Activated T-helper 9 cell treated with anti-CD3 and anti-CD28 coated beads, Interleukin-2, amount 50 U/mL, for 16 hours (primary cell): ENCODE results near the gene HINFP.

Experiments
- DNase-seq: peaks from one replicate; pipeline ENCODE4 v3.0.0-alpha.2; 2020; ENCODE audit warnings: low read depth

Gene HINFP, protein sequence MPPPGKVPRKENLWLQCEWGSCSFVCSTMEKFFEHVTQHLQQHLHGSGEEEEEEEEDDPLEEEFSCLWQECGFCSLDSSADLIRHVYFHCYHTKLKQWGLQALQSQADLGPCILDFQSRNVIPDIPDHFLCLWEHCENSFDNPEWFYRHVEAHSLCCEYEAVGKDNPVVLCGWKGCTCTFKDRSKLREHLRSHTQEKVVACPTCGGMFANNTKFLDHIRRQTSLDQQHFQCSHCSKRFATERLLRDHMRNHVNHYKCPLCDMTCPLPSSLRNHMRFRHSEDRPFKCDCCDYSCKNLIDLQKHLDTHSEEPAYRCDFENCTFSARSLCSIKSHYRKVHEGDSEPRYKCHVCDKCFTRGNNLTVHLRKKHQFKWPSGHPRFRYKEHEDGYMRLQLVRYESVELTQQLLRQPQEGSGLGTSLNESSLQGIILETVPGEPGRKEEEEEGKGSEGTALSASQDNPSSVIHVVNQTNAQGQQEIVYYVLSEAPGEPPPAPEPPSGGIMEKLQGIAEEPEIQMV

DNA sequence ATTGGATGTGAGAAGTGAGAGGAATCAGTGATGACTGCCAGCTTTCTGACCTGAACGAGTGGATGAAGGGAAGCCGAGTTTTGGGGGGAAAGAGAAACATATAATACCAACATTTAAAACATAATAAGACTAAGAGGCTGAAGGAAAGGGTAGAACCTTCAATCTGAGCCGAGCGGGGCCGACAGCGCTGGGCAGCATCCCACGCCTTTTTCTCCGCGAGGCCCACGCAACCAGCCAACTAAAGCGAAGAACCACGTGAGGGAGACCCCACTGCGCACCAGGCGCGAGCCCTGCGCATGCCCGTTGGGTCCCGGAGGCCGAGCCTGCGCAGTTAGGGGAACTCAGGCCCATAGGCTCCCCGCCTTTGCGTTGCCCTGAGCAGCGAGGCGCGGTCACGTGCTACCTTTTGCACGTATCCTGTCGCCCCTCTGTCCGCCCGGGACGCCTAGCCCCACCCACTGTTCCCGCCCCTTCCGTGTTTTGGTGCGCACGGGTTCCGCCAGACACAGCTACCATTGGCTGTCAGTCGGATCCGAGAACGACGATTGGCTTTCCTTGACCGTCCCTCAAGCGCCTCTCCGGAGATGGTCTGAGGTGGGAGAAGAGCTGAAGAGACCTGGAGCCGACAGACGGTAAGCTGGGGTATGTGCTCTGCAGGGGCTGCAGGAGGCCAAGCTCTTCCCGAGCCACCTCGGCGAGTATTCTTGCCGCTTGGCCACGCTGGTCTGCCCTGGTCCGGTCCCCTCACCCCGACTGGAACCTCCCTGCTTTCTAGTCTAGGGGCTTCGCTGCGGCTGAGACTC, at the start of gene HINFP:
TSS of gene HINFP (plus strand) at position 573 of the 803 bp plus-strand sequence. CDS start 5,365 bp downstream, outside the sequence.
- DNase-seq = peak; percentile 100

DNA sequence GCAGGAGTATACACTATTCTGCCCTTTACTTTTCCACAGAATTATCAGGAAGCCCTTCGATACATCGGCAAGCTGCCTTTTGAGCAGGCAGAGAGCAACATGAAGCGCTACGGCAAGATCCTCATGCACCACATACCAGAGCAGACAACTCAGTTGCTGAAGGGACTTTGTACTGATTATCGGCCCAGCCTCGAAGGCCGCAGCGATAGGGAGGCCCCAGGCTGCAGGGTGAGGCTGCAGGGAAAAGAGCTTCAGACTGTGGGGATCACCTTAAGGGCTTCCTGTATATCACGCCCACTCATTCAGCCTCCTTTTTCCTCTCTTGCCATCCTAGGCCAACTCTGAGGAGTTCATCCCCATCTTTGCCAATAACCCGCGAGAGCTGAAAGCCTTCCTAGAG, 43.5 kb upstream of the HINFP start:
- no peak for DNase-seq

DNA sequence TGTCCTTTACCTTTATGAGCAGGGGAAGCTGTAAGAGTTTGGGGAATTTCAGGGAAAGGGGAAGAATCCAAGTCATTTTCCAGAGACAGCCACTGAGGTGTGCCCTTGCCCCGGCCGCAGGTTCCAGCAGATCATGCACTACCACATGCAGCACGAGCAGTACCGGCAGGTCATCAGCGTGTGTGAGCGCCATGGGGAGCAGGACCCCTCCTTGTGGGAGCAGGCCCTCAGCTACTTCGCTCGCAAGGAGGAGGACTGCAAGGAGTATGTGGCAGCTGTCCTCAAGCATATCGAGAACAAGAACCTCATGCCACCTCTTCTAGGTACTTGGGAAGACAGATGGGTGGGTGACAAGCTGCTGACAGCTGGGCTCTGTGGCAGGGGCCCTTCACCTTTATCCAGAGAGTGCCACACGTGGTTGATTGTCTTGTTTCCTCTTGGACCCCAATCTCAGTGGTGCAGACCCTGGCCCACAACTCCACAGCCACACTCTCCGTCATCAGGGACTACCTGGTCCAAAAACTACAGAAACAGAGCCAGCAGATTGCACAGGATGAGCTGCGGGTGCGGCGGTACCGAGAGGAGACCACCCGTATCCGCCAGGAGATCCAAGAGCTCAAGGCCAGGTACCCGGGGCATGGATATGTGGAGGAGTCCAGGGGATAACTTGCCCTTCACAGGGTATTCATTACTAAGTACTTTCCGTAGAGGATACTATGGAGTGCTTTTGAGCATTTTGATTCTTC, 42.5 kb upstream of the HINFP start:
- DNase-seq = no peak

DNA sequence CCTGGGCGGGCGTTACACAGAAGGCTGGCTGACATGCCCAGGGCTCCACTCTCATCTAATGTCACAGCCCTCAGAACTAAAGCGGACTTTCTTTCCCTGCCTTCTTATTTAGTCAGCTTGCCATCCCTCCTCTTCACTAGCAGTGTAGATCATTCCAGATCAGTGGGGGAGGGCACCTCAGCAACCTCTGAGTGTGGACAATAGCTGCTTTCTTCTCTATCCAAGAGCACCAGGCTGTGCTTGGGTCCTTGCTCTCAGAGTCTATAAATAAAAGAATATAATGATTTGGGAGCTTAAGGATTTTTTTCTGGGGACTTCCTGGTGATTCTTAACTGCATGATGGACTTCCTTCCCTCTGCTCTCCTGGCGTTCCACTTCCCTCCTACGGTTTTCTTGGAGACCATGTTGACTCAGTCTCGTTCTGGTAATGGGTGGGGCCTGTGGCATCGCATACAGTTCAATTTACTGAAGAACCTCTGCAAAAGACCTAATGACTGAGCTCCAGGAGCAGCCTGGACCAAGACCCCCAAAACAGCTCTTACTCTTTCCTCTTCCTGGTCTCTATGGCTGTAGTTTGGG, 39.6 kb upstream of the HINFP start:
- DNase-seq = no peak

DNA sequence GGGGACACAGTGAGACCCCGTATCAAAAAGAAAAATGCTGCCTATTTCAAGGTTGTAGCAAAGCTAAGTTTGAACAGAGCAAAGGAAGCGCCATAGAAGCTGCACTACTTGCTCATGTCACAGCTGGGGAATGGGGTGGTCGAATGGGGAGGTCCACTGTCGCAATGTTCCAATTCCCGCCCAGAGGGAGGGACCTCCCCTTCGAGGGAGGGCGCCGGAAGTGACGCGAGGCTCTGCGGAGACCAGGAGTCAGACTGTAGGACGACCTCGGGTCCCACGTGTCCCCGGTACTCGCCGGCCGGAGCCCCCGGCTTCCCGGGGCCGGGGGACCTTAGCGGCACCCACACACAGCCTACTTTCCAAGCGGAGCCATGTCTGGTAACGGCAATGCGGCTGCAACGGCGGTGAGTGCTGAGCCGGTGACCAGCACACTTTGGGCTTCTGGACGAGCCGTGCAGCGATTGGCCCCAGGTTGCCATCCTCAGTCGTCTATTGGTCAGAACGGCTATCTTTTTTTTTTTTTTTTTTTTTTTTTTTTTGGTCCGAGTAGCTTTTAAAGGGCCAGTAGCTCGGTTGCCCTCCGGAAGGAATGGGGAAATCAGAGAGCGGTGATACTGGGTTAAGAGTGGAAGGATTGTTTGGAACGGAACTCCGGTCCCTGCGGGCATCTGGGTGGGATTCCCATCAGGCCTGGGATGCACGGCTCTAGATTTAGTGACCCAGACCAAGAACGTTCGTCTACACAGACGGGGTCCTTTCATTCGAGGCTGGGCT, 36.5 kb upstream of the HINFP start, which contains the start of gene HMBS:
TSS of gene HMBS (plus strand) at position 219 of the 774 bp plus-strand sequence. CDS start at position 372, 153 bp downstream.
- peak; percentile 85 for DNase-seq

DNA sequence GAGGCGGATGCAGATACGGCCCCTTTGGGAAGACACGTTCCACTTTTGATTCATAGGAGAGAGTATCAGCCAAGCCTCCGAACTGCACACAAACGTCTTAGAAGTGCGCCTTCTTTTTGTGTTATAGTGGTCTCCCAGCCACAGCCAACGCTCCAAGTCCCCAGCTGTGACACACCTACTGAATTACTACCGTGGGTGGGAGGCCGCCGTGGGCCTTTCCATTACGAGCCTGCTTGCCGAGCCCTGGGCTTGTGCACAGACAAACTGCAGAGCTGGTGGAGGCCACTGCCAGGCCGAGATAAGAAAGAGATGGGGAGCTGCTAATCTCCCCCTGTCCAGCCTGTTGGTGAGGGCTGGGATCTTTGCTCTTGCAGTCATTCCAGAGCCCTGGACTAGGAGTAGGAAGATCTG, 35.9 kb upstream of the HINFP start:
- DNase-seq = no peak

DNA sequence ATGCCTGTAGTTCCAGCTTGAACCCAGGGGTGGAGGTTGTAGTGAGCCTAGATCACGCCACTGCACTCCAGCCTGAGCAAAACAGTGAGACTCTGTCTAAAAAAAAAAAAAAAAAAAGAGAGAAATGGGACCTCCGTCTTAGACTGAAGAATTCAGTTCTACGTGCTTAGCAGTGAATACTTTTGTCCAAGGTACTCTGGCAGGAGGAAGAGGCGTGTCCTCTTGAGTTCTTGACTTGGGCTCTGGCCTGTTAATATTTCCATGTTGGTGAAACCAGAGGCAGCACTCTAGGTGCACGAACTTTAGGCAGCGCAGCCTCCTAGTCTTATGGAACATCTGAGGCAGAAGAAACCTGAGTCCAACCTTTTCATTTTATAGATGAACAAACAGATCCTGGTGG, 34.3 kb upstream of the HINFP start:
- no peak for DNase-seq

DNA sequence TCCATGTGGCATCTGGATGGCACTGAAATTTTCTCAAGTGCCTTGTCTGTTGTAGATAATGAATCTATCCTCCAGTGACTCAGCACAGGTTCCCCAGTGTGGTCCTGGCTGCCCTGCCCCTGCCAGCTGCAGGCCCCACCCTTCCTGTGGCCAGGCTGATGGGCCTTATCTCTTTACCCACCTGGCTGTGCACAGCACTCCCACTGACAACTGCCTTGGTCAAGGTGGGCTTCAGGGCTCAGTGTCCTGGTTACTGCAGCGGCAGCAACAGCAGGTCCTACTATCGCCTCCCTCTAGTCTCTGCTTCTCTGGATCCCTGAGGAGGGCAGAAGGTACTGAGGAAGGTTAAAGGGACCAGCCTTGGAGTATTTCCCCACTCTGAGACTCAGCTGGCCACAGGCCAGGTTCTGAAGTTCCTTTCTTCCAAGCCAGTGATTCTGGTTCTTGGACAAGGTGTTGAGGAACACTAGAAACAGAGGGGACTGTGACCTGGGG, 33.6 kb upstream of the HINFP start:
- DNase-seq = no peak

DNA sequence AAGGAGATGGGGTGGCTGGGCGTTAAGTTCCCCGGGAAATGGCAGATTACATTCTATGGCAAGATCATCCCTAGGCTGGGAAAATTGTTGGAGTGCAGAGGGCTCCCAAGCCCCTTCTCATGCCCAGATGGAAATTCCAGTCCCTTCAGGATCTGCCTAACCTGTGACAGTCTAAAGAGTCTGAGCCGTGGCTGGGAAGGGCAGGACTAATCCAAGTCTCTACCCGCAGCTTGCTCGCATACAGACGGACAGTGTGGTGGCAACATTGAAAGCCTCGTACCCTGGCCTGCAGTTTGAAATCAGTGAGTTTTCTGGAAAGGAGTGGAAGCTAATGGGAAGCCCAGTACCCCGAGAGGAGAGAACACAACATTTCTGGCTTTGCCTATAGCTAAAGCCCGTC, 33.0 kb upstream of the HINFP start:
- DNase-seq = no peak

DNA sequence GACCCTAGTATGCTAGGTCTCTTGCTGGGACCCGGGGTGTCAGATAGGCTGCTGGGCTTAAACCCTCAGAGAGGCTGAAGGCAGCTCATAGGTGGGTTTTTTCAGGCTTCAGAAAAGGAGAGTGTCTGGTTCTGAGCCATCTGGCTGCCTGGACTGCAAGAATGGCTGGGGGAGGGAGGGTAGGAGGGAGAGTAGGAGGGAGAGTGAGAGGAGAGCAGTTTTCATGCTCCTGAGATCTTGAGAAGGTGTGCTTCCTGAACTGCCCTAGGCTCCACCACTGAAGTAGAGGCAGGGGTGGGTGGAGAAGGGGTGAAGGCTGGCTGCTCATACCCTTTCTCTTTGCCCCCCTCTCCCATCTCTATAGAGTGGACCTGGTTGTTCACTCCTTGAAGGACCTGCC, 32.1 kb upstream of the HINFP start:
- no peak for DNase-seq

DNA sequence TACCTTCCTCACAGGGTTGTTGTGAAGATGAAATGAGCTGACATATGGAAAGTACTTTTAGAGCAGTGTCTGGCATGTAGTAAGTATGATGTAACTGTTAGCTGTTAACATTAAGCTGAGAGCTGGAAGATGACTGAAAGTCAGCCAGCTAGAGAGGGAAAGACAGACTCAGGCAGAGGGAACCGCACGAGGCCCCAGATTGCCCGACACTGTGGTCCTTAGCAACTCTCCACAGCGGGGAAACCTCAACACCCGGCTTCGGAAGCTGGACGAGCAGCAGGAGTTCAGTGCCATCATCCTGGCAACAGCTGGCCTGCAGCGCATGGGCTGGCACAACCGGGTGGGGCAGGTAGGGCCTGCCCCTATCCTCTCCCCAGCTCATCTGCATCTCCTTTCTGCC, 30.2 kb upstream of the HINFP start:
- no peak for DNase-seq

DNA sequence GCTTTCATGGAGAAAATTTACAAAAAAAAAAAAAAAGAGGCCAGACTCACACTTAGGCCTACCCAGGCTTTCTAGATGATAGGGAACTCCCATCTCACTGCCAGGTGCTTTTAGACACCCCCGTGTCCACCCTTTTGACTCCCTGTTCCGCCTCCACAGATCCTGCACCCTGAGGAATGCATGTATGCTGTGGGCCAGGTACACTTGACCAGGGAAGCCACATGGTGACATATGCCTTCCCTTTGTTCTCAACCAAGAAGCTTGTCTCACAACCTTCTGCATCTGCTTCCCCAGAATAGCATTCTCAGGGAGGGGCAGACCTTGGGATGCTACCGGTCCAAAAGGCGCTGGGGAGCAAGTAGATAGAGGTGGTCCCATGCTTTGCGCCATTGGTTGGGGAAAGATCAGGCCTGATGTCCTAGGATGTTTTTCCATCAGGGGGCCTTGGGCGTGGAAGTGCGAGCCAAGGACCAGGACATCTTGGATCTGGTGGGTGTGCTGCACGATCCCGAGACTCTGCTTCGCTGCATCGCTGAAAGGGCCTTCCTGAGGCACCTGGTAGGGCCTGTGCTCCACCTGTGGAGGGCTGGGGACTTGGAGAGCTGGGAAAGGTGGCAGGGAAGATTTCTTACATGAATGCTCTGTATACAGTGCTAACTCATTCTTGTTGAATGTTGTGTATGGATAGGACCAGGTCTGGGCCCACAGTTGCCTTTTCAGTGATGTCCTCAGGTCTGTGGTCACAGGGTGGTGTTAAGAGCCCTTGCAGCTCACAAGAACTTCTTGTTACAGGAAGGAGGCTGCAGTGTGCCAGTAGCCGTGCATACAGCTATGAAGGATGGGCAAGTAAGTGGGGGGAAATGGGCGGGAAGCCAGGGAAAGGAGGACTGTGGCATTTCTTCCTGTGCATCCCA, 29.2 kb upstream of the HINFP start:
- DNase-seq = no peak

DNA sequence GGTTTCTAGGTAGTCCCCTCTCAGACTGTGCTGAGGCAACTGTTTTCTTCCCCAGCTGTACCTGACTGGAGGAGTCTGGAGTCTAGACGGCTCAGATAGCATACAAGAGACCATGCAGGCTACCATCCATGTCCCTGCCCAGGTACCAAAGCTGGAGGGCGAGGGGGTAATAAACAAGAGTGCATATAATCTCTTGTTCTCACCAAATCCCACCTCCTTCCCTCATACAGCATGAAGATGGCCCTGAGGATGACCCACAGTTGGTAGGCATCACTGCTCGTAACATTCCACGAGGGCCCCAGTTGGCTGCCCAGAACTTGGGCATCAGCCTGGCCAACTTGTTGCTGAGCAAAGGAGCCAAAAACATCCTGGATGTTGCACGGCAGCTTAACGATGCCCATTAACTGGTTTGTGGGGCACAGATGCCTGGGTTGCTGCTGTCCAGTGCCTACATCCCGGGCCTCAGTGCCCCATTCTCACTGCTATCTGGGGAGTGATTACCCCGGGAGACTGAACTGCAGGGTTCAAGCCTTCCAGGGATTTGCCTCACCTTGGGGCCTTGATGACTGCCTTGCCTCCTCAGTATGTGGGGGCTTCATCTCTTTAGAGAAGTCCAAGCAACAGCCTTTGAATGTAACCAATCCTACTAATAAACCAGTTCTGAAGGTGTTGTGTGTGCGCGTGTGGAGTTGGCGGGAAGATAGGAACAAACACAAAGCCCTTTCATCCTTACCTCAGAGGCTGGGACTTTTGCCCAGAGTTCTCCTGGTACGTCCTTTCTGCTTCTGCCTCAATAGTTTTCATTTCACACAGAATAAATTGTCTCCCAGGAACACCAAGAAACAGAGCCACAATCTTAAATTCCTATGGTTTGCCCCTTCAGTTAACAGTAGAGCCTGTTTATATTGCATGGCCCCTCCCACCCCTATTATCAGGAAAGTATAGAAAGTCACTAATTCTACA, 28.2 kb upstream of the HINFP start:
- DNase-seq = no peak

DNA sequence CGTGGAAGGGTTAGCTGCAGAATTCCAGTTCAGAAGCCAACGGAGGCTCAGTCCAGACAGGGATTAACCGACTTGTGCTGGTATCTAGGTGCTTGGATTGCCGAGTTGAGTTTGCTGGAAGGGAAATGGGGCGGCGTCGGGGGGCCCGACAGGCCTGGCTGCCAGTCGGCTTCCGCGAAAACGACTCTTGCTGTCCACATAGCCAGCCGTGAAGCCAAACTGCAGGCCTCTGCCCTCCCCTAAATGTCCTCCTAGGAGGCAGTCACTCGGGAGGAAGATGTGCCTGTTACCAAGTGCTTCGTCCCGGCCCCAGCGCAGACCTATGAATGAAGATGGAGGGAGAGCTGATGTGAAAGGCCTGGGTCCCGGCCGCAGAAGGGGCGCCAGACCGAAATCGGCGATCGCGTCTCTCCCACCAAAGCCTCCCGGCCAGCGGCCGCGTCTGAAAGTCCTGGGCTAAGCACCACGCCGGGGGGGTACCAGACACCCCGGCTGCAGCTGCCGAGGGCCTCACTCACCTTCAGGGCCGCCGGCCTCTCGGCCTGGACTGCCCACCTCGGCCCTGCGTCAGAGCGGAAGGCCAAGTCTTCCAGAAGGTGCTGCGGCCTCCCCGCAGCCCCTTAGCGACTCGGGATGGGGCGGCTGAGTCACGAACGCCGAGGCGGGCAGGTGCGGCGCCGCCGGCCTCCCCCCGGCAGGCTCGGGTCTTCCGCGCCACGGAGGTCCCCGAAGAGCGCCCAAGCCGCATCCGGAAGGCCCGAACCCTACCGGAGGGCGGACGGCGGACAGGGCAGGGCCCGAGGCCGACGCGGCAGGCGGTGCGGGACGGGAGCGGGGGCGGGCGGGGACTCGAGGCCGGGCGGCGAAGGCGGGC, 27.2 kb upstream of the HINFP start:
- DNase-seq = peak; percentile 42

DNA sequence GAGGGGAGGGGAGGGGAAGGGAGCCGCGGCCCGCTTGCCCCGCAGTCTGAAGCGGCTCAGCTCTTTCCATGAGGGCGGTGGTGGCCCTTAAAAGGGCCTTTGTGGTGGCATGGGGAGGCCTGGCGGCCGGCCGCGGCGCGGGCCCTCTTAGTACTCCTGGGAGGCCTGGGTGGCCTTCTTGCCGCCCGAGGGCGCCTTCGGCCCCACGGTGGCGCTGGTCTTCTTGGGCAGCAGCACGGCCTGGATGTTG, 26.6 kb upstream of the HINFP start:
- DNase-seq = peak; percentile 46

DNA sequence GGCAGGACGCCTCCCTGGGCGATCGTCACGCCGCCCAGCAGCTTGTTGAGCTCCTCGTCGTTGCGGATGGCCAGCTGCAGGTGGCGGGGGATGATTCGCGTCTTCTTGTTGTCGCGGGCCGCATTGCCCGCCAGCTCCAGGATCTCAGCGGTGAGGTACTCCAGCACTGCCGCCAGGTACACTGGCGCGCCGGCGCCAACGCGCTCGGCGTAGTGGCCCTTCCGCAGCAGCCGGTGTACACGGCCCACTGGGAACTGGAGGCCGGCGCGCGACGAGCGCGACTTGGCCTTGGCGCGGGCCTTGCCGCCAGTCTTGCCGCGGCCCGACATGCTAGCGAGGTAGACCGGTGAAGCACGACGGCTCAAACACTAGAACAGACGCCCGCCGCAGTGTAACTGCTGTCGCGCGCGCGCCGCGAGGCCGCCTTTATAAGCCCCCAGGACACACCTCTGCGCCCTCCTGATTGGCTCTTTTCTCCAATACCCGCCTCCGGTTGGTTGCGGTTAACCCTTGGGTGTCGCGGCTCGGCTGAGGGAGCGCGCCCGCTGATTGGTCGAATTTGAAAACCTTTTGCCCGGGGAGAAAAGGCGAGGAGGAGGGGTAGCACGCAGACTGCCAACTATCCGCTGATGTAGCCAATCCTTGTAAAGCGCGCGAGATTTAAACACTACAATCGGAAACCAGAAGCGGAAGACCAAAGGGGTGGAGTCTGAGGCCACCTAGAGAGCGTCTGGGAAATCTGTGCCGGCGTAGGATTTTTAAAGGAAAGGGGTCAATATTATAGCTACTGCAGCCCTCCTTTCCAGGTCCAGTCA, 26.1 kb upstream of the HINFP start:
- peak; percentile 98 for DNase-seq

DNA sequence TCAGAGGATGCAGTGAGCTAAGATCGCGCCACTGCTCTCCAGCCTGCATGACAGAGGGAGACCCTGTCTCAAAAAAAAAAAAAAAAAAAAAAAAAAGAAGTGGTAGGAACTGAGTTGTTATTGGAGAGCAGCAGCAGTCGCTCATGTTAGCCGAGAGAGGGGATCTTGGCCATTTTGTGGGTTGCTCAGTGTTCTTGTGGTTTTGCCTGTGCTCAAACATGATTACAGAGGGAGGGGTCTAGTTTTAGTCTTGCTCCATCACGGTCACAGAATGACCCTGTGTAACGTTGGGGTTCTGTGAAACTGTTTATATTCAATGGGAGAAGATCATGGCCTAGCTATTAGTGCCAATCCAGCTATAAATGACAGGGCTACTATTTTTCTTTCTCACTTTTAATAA, 21.7 kb upstream of the HINFP start:
- no peak for DNase-seq
